Measurements from ENCODE around the gene BATF. TPM values are rescaled to one million over a fixed set of nuclear protein-coding genes. Genes with fewer than 3 reads are reported as not detected.

The BATF gene
- total RNA-seq, 8 experiments from 2014 or later: not detected

- Histone ChIP-seq H3K4me1 (replicated peaks in 1 of 2) (no peaks in the 10 kb centered on the region), H3K27ac (no peak overlapping the region), H3K4me3 (no peak overlapping the region)
- no peak for ATAC-seq (replicated peaks in 6 of 8)
- in situ Hi-C loops (cut with MboI; ENCODE audit: low pct_unique_long_range_greater_than_20kb in 2 of 9, low sequenced_read_pairs in 9 of 9, unreplicated experiment in 9 of 9): loop anchor here (25.0 kb wide), 2 partner anchors 181 to 356 kb away; partner anchors contain the start of gene NEK9 (in 6 of the 9)
- 20 to 100% (median 86%) methylated on average over 1 to 5 of the region's 9 CpGs; no CpG with 5 or more reads in 2 of the 10 experiments for WGBS, 10 experiments
Measured at GRCh38 chr14:75492832-75493591, 29.3 kb upstream of the BATF start.

DNA sequence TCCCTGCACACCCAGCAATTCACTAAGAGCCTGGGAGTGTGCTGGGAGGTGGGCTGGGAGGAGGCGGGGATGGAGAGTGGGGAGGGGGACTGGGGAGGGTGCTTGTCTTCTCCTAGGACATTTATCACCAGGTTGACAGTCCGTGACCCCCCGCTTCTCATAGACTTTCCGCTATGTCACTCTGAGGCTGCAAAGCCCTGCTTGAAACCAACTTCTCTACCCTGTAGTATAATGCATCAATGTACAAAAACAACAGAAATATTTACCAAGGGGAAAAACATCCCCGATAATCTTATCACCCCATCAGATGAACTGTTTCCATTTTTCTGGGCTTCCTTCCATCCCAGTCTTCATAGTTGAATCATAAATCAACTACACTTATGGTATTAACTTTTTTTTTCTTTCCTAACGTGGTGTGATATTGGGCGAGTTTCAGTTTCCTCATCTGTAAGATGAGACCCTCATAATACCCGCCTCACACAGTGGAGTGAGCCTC, 28.6 kb upstream of the BATF start:
- Histone ChIP-seq H3K27ac (no peak overlapping the region), H3K4me1 (replicated peaks in 1 of 2) (no peaks in the 10 kb centered on the region), H3K4me3 (no peak overlapping the region)
- in situ Hi-C loops (cut with MboI; ENCODE audit: low pct_unique_long_range_greater_than_20kb in 2 of 9, low sequenced_read_pairs in 9 of 9, unreplicated experiment in 9 of 9): loop anchor here (25.0 kb wide), 2 partner anchors 181 to 356 kb away; partner anchors contain the start of gene NEK9 (in 6 of the 9)
- no peak for ATAC-seq (replicated peaks in 6 of 8)
- WGBS, 10 experiments: 60 to 100% (median 90%) methylated on average over 1 to 4 of the region's 8 CpGs; no CpG with 5 or more reads in 4 of the 10 experiments

- 57 to 100% (median 92%) methylated on average over 1 to 5 of the region's 5 CpGs; no CpG with 5 or more reads in 3 of the 10 experiments for WGBS, 10 experiments
- Histone ChIP-seq H3K4me1 (replicated peaks in 1 of 2) (no peaks in the 10 kb centered on the region), H3K4me3 (no peak overlapping the region), H3K27ac (no peak overlapping the region)
- ATAC-seq (replicated peaks in 6 of 8): no peak
- in situ Hi-C loops (cut with MboI; ENCODE audit: low pct_unique_long_range_greater_than_20kb in 2 of 9, low sequenced_read_pairs in 9 of 9, unreplicated experiment in 9 of 9): loop anchor here (25.0 kb wide), 2 partner anchors 183 to 358 kb away; partner anchors contain the start of gene NEK9 (in 6 of the 9)
Measured at GRCh38 chr14:75494896-75495295, 27.4 kb upstream of the BATF start.

DNA sequence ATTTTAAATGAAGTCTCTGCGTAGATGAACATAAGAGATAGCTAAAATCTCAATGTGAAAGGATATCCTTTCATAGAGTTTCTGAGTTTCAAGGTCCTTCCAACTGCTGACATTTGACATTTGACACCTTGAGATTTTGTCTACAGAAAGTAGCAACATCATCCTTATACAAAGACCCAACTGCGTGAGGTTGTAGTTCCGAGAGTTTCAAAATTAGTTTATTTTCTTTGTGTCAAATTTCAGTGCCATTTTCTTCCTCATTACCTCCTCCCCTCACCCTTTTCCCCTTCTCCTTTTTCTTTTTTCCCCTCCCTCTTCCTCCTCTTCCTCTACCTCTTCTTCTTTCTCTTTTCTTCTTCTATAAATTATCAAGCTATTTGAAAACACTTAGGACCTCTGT, 26.9 kb upstream of the BATF start:
- ATAC-seq (replicated peaks in 6 of 8): no peak
- no peak overlapping the region for H3K4me3 ChIP-seq
- WGBS, 10 experiments: 63 to 100% (median 94%) methylated on average over 2 to 3 of the region's 3 CpGs
- in situ Hi-C loops (cut with MboI; ENCODE audit: low pct_unique_long_range_greater_than_20kb in 2 of 9, low sequenced_read_pairs in 9 of 9, unreplicated experiment in 9 of 9): loop anchor here (25.0 kb wide), 2 partner anchors 183 to 358 kb away; partner anchors contain the start of gene NEK9 (in 6 of the 9)
- H3K4me1 ChIP-seq (replicated peaks in 1 of 2): no peaks in the 10 kb centered on the region
- H3K27ac ChIP-seq: no peak overlapping the region

DNA sequence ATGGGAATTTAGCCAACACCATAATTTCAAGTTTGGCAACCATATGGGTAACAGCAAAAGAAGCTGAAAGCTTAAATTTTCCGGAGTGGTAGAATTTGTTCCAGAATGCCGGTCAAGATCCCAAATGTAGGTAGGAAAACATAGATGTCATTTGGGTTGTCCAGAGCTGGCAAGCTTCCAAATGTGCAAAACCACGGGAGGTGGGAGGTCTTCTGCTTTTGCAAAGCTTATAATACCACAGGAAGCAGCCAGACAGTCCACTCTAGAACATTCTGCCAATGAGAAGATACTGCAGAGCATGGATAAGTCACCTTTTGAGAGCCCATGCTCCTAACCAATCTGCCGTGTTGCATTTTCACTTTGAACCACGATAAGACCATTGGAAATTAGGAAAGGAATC, 26.4 kb upstream of the BATF start:
- H3K4me3 ChIP-seq: no peak overlapping the region
- no peak for ATAC-seq (replicated peaks in 6 of 8)
- no peak overlapping the region for H3K27ac ChIP-seq
- 50 to 90% (median 81%) methylated on average over 2 to 5 of the region's 5 CpGs; no CpG with 5 or more reads in 2 of the 10 experiments for WGBS, 10 experiments
- in situ Hi-C loops (cut with MboI; ENCODE audit: low pct_unique_long_range_greater_than_20kb in 2 of 9, low sequenced_read_pairs in 9 of 9, unreplicated experiment in 9 of 9): loop anchor here (25.0 kb wide), 2 partner anchors 184 to 359 kb away; partner anchors contain the start of gene NEK9 (in 6 of the 9)
- H3K4me1 ChIP-seq (replicated peaks in 1 of 2): no peaks in the 10 kb centered on the region

DNA sequence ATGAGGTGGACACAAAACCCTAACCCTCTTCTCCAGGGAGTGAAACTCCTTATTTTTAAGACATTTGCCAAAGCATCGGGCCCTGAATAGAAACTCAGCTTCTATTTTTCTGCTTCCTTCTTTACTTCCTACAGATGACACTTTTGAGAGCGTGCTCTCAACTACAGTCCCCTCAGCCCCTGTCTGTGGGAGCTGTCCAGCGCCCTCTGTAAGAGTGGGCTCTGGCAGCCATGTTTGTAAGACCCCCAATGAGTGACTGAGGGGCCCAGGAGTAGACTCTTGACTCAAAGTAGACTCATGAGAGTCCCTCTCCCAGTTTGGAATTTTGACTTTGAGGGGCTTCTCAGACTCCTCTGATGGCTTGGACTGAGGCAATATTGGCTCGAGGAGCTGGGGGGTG, 25.5 kb upstream of the BATF start:
- H3K4me1 ChIP-seq (replicated peaks in 1 of 2): no peaks in the 10 kb centered on the region
- in situ Hi-C loops (cut with MboI; ENCODE audit: low pct_unique_long_range_greater_than_20kb in 2 of 9, low sequenced_read_pairs in 9 of 9, unreplicated experiment in 9 of 9): loop anchor here (25.0 kb wide), 2 partner anchors 184 to 359 kb away; partner anchors contain the start of gene NEK9 (in 6 of the 9)
- H3K4me3 ChIP-seq: no peak overlapping the region
- 78 to 100% (median 86%) methylated on average over 1 to 3 of the region's 4 CpGs; no CpG with 5 or more reads in 4 of the 10 experiments for WGBS, 10 experiments
- ATAC-seq (replicated peaks in 6 of 8): no peak
- no peak overlapping the region for H3K27ac ChIP-seq

GRCh38 chr14:75497191-75497590, 25.1 kb upstream of the BATF start:
- no peak overlapping the region for H3K27ac ChIP-seq
- 20 to 84% (median 58%) methylated on average over 1 to 3 of the region's 4 CpGs; no CpG with 5 or more reads in 3 of the 10 experiments for WGBS, 10 experiments
- ATAC-seq (replicated peaks in 6 of 8): no peak
- no peak overlapping the region for H3K4me3 ChIP-seq
- in situ Hi-C loops (cut with MboI; ENCODE audit: low pct_unique_long_range_greater_than_20kb in 2 of 9, low sequenced_read_pairs in 9 of 9, unreplicated experiment in 9 of 9): loop anchor here (25.0 kb wide), 2 partner anchors 185 to 360 kb away; partner anchors contain the start of gene NEK9 (in 6 of the 9)
- no peaks in the 10 kb centered on the region for H3K4me1 ChIP-seq (replicated peaks in 1 of 2)

GRCh38 chr14:75497701-75498100, 24.6 kb upstream of the BATF start:
- in situ Hi-C loops (cut with MboI; ENCODE audit: low pct_unique_long_range_greater_than_20kb in 2 of 9, low sequenced_read_pairs in 9 of 9, unreplicated experiment in 9 of 9): loop anchor here (25.0 kb wide), 2 partner anchors 185 to 360 kb away; partner anchors contain the start of gene NEK9 (in 6 of the 9)
- no peak for ATAC-seq (replicated peaks in 6 of 8)
- no peak overlapping the region for H3K4me3 ChIP-seq
- no peaks in the 10 kb centered on the region for H3K4me1 ChIP-seq (replicated peaks in 1 of 2)
- 55 to 96% (median 91%) methylated on average over 3 to 11 of the region's 11 CpGs; no CpG with 5 or more reads in 4 of the 10 experiments for WGBS, 10 experiments
- H3K27ac ChIP-seq: no peak overlapping the region

- WGBS, 10 experiments: 57 to 100% (median 84%) methylated on average over 1 to 12 of the region's 16 CpGs
- Histone ChIP-seq H3K4me1 (replicated peaks in 1 of 2) (no peaks in the 10 kb centered on the region), H3K4me3 (no peak overlapping the region), H3K27ac (no peak overlapping the region)
- no peak for ATAC-seq (replicated peaks in 6 of 8)
- in situ Hi-C loops (cut with MboI; ENCODE audit: low pct_unique_long_range_greater_than_20kb in 2 of 9, low sequenced_read_pairs in 9 of 9, unreplicated experiment in 9 of 9): loop anchor here (25.0 kb wide), 2 partner anchors 187 to 362 kb away; partner anchors contain the start of gene NEK9 (in 6 of the 9)
Measured at GRCh38 chr14:75499084-75499875, 23.0 kb upstream of the BATF start.

DNA sequence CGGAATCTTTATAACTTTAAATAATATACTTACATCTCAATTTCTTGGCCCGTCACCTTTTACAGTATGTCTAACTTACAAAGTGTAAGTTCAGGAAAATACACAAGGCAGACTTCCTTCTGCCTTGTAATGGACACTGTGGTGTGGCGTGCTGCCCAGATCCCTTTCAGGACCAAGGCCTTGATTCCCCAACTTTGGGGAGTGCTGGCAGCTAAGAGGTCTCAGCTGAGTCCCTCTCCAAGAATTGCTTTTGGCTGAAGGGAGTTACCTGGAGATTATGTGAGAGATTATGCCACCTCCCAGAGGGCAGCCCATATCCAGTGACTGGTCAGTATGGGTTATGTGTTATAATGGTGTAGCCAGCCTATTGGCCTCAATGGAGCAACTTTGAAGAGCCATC, 21.2 kb upstream of the BATF start:
- H3K4me3 ChIP-seq: no peak overlapping the region
- H3K4me1 ChIP-seq (replicated peaks in 1 of 2): no peaks in the 10 kb centered on the region
- H3K27ac ChIP-seq: no peak overlapping the region
- in situ Hi-C loops (cut with MboI; ENCODE audit: low pct_unique_long_range_greater_than_20kb in 2 of 9, low sequenced_read_pairs in 9 of 9, unreplicated experiment in 9 of 9): no loop called here
- 50 to 100% (median 94%) methylated on average over 2 to 3 of the region's 3 CpGs for WGBS, 10 experiments
- ATAC-seq (replicated peaks in 6 of 8): no peak

DNA sequence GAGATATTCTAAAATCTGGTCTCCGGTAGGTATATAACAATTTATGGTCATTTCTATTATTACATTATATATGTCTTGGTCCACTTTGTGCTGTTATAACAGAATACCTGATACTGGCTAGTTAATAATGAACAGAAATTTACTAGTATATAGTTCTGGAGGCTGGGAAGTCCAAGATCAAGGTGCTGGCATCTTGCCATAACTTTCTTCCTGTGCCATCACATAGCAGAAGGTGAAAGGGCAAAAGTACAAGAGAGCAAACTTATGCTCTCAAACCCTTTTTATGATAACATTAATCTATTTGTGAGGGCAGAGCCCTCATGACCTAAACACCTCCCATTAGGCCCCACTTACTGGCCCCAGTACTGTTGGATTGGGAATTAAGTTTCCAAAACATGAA, 17.9 kb upstream of the BATF start:
- WGBS, 10 experiments: 80 to 100% (median 100%) methylated on average over 1 of the region's 1 CpG; no CpG with 5 or more reads in 3 of the 10 experiments
- ATAC-seq (replicated peaks in 6 of 8): no peak
- in situ Hi-C loops (cut with MboI; ENCODE audit: low pct_unique_long_range_greater_than_20kb in 2 of 9, low sequenced_read_pairs in 9 of 9, unreplicated experiment in 9 of 9): no loop called here
- Histone ChIP-seq H3K4me1 (replicated peaks in 1 of 2) (no peaks in the 10 kb centered on the region), H3K27ac (no peak overlapping the region), H3K4me3 (no peak overlapping the region)

- WGBS, 10 experiments: 47 to 100% (median 95%) methylated on average over 1 of the region's 1 CpG; no CpG with 5 or more reads in 1 of the 10 experiments
- Histone ChIP-seq H3K4me1 (replicated peaks in 1 of 2) (no peaks in the 10 kb centered on the region), H3K27ac (no peak overlapping the region), H3K4me3 (no peak overlapping the region)
- in situ Hi-C loops (cut with MboI; ENCODE audit: low pct_unique_long_range_greater_than_20kb in 2 of 9, low sequenced_read_pairs in 9 of 9, unreplicated experiment in 9 of 9): no loop called here
- no peak for ATAC-seq (replicated peaks in 6 of 8)
Measured at GRCh38 chr14:75506930-75507329, 15.3 kb upstream of the BATF start.
